Body of pancreas (tissue), 4 donors: Measurements from ENCODE around the gene CMSS1.

Experiments
- CTCF ChIP-seq, 7 experiments: fragments of 450-650 bp in 4 of 7; fragments of 200-600 bp in 3 of 7; sonication (generic) in 3 of 7; IDR thresholded peaks; one replicate each; pipeline ENCODE4 v1.5.1; 2016 to 2019; ENCODE audit warnings: antibody characterized with exemption in 7 of 7
- POLR2A ChIP-seq, 3 donors: fragments of 450-650 bp; IDR thresholded peaks; one replicate each; pipeline ENCODE4 v1.6.1; 2016; ENCODE audit warnings: antibody characterized with exemption in 3 of 3, mild to moderate bottlenecking in 2 of 3

- no peak for TF ChIP-seq CTCF (IDR thresholded peaks at IDR 0.05)
- TF ChIP-seq POLR2A (IDR thresholded peaks at IDR 0.05) = no peak
These were observed 282.0 kb downstream of the CMSS1 start for GRCh38 chr3:100099621-100100020.
